ENCODE results near the gene SLC45A2. TPM values are rescaled to one million over a fixed set of nuclear protein-coding genes. Genes with fewer than 3 reads are reported as not detected.

The SLC45A2 gene
- total RNA-seq, 8 experiments from 2014 or later: 0.18 to 1.5 (median 0.47) TPM

Other genes with a start within 250 kb of the SLC45A2 start
- 10 to 100 TPM in 1 of 8 experiments, 1 to 10 TPM in 6, under 1 TPM in 1; 0.80 to 42.7 (median 4.0) TPM for gene ADAMTS12, start 92.7 kb downstream of the SLC45A2 start, total RNA-seq
- 1 to 10 TPM in 1 of 8 experiments, under 1 TPM in 5, not detected in 2; 0.14 to 1.3 (median 0.80) TPM for gene RXFP3, start 48.3 kb downstream of the SLC45A2 start, total RNA-seq
- gene AMACR, start 23.4 kb upstream of the SLC45A2 start, total RNA-seq: 10 to 100 TPM in 4 of 8 experiments, 1 to 10 TPM in 4; 4.2 to 17.7 (median 8.7) TPM
- 10 to 100 TPM in 1 of 8 experiments, 1 to 10 TPM in 6, under 1 TPM in 1; 0.66 to 19.0 (median 6.8) TPM for gene C1QTNF3, start 58.5 kb upstream of the SLC45A2 start, total RNA-seq